HCT116 (cell line): ENCODE results near the gene KASH5. TPM values are rescaled to one million over a fixed set of nuclear protein-coding genes. Genes with fewer than 3 reads are reported as not detected.

Experiments used
- ATAC-seq: fragments of 200-7000 bp; cut with Tn5 transposase; 2 replicates; pipeline ENCODE4 v1.9.1; 2020; ENCODE audit warnings: mild to moderate bottlenecking, moderate library complexity
- BruUV-seq: library from RNA; stranded (reverse); fragments of 400-500 nt; replicated peaks from 2 replicates; lab custom pipeline; 2021; lab: Mats Ljungman, UMichigan
- CTCF ChIA-PET: fragments of 300-600 bp; sonication (Branson Sonifier 250); formaldehyde crosslinking; loops from one replicate; lab custom pipeline; 2021; ENCODE audit warnings: antibody characterized with exemption; lab: Charles Lee
- POLR2A ChIA-PET: fragments of 300-600, 350-600 bp; sonication (Branson Sonifier 250); formaldehyde crosslinking; loops from one replicate; lab custom pipeline; 2021; ENCODE audit warnings: antibody characterized with exemption; lab: Charles Lee
- RAD21 ChIA-PET, 2 experiments: fragments of 300-600 bp; sonication (Branson Sonifier 250); formaldehyde crosslinking; loops; one replicate each; lab custom pipeline; 2023; ENCODE audit warnings: low total read pairs in 2 of 2; ENCODE audit not compliant: uncharacterized antibody in 2 of 2, unreplicated experiment in 2 of 2, low non-redundant PET in 1 of 2; lab: Charles Lee
- DNase-seq: peaks from one replicate; pipeline ENCODE4 v3.0.0-alpha.2; 2010; ENCODE audit warnings: low read depth, low spot score
- H2AFZ ChIP-seq: fragments of 200-600 bp; shearing (Covaris generic), sonication (generic); 2 replicates; pipeline ENCODE4 v1.6.1; 2017; ENCODE audit warnings: low read depth, mixed run types, mixed read lengths, antibody characterized with exemption, low read length; ENCODE audit not compliant: poor library complexity, severe bottlenecking
- H3K27ac ChIP-seq: 2 replicates; pipeline ENCODE4 v1.5.1; 2012; ENCODE audit warnings: low read depth, low read length
- H3K27me3 ChIP-seq: fragments of 200-600 bp; sonication (generic); 2 replicates; pipeline ENCODE4 v1.6.1; 2016; ENCODE audit warnings: mixed run types, low read length, mixed read lengths; ENCODE audit not compliant: insufficient read depth
- H3K36me3 ChIP-seq, 2 experiments: fragments of 200-500 bp in 1 of 2; fragments of 200-600 bp in 1 of 2; sonication (Bioruptor generic) in 1 of 2; sonication (generic) in 1 of 2; 2 replicates each; pipeline versions ENCODE4 v1.5.1 to v1.6.1; 2014 to 2016; ENCODE audit warnings: low read length in 2 of 2, inconsistent platforms in 1 of 2, mixed read lengths in 1 of 2, mixed run types in 1 of 2; ENCODE audit not compliant: insufficient read depth in 2 of 2, control insufficient read depth in 1 of 2
- H3K4me1 ChIP-seq, 2 experiments: fragments of 200-600 bp in 1 of 2; sonication (generic) in 1 of 2; 2 replicates each; pipeline versions ENCODE4 v1.5.1 to v1.6.1; 2012 to 2017; ENCODE audit warnings: low read length in 2 of 2, inconsistent platforms in 1 of 2, mild to moderate bottlenecking in 1 of 2, mixed read lengths in 1 of 2, mixed run types in 1 of 2, moderate library complexity in 1 of 2; ENCODE audit not compliant: insufficient read depth in 2 of 2, control insufficient read depth in 1 of 2
- H3K4me2 ChIP-seq: fragments of 200-600 bp; sonication (generic); 2 replicates; pipeline ENCODE4 v1.6.1; 2017; ENCODE audit warnings: mixed run types, low read length, mixed read lengths
- H3K4me3 ChIP-seq, 2 experiments: fragments of 200-600 bp in 1 of 2; sonication (generic) in 1 of 2; replicated peaks in 1 of 2; 2 replicates each; pipeline ENCODE4 v1.5.1; 2011 to 2016; ENCODE audit warnings: low read length in 2 of 2, control low read depth in 1 of 2, low read depth in 1 of 2, mild to moderate bottlenecking in 1 of 2, mixed read lengths in 1 of 2, mixed run types in 1 of 2
- H3K79me2 ChIP-seq: fragments of 200-600 bp; sonication (generic); 2 replicates; pipeline ENCODE4 v1.6.1; 2017; ENCODE audit warnings: mild to moderate bottlenecking, mixed run types, low read length, moderate library complexity, mixed read lengths; ENCODE audit not compliant: insufficient read depth
- H3K9ac ChIP-seq: fragments of 200-600 bp; sonication (generic); 2 replicates; pipeline ENCODE4 v1.6.1; 2016; ENCODE audit warnings: low read length, mixed read lengths
- H3K9me2 ChIP-seq: fragments of 200-600 bp; sonication (generic), shearing (Covaris generic); 2 replicates; pipeline ENCODE4 v1.6.1; 2017; ENCODE audit warnings: mixed run types, mild to moderate bottlenecking, moderate library complexity; ENCODE audit not compliant: insufficient read depth
- H3K9me3 ChIP-seq, 2 experiments: fragments of 200-500 bp in 1 of 2; fragments of 200-600 bp in 1 of 2; sonication (Bioruptor generic) in 1 of 2; sonication (generic) in 1 of 2; 2 replicates each; pipeline ENCODE4 v1.6.1; 2014 to 2017; ENCODE audit warnings: low read length in 2 of 2, mixed read lengths in 2 of 2, inconsistent platforms in 1 of 2, low read depth in 1 of 2, mild to moderate bottlenecking in 1 of 2, mixed run types in 1 of 2, moderate library complexity in 1 of 2; ENCODE audit not compliant: control insufficient read depth in 1 of 2, insufficient read depth in 1 of 2
- H4K20me1 ChIP-seq: fragments of 200-600 bp; sonication (generic), shearing (Covaris generic); 2 replicates; pipeline ENCODE4 v1.6.1; 2017; ENCODE audit warnings: mixed run types, mild to moderate bottlenecking, moderate library complexity; ENCODE audit not compliant: insufficient read depth
- ATF3 ChIP-seq: IDR thresholded peaks from 2 replicates; pipeline ENCODE4 v1.6.1; 2012
- EZH2 ChIP-seq: fragments of 200-600 bp; sonication (generic); IDR thresholded peaks from 2 replicates; pipeline ENCODE4 v1.6.1; 2017; ENCODE audit warnings: antibody characterized with exemption, mixed run types
- EZH2phosphoT487 ChIP-seq: fragments of 200-600 bp; IDR thresholded peaks from 2 replicates; pipeline ENCODE4 v1.6.1; 2018; ENCODE audit warnings: antibody characterized with exemption, borderline replicate concordance
- JUND ChIP-seq: IDR thresholded peaks from 2 replicates; pipeline ENCODE4 v1.6.1; 2012
- SRF ChIP-seq: IDR thresholded peaks from 2 replicates; pipeline ENCODE4 v1.6.1; 2012; ENCODE audit warnings: low read depth
- TCF7L2 ChIP-seq: IDR thresholded peaks from 2 replicates; pipeline ENCODE4 v1.7.0; 2011; ENCODE audit warnings: borderline replicate concordance, inconsistent platforms; ENCODE audit not compliant: insufficient read depth, insufficient read length; ENCODE audit errors: extremely low read depth
- ZBTB33 ChIP-seq: IDR thresholded peaks from 2 replicates; pipeline ENCODE4 v1.6.1; 2011; ENCODE audit warnings: mild to moderate bottlenecking, low read length, moderate library complexity; ENCODE audit not compliant: insufficient replicate concordance; ENCODE audit errors: extremely low read depth
- ZFX ChIP-seq: fragments of 450-650 bp; IDR thresholded peaks from 2 replicates; pipeline ENCODE4 v1.6.1; 2017
- ZNF274 ChIP-seq: fragments of 200-500 bp; sonication (Bioruptor generic); IDR thresholded peaks from 2 replicates; pipeline ENCODE4 v1.6.1; 2014; ENCODE audit warnings: mild to moderate bottlenecking, low read depth, low read length, inconsistent platforms
- intact Hi-C: fragments of 100-400 bp; cut with micrococcal nuclease; formaldehyde crosslinking; loops from 2 replicates; pipeline ENCODE4 v1.10.0; 2022
- total RNA-seq: library from RNA; stranded (reverse); gene quantifications from one replicate; pipeline ENCODE4 v1.2.1, GENCODE V29; 2021; ENCODE audit not compliant: unreplicated experiment
- TF ChIP-seq, protein P1 (sequence below), 3 experiments: fragments of 200-600 bp in 1 of 3; sonication (generic) in 1 of 3; IDR thresholded peaks in 2 of 3; conservative IDR thresholded peaks in 1 of 3; 2 replicates each; pipeline ENCODE4 v1.5.1; 2012 to 2017; ENCODE audit warnings: low read depth in 2 of 3, low read length in 2 of 3, antibody characterized with exemption in 1 of 3, borderline replicate concordance in 1 of 3, control low read depth in 1 of 3, mild to moderate bottlenecking in 1 of 3, mixed read lengths in 1 of 3, mixed run types in 1 of 3, moderate library complexity in 1 of 3; ENCODE audit not compliant: insufficient read depth in 1 of 3
- TF ChIP-seq, protein P2 (sequence below): IDR thresholded peaks from 2 replicates; pipeline ENCODE4 v1.6.1; 2012

Gene KASH5
- total RNA-seq, 1 experiment from 2014 or later, result not detected

- Histone ChIP-seq H3K9me3 (no peaks in the 10 kb centered on the region), H3K9ac (no peak overlapping the region), H3K4me3 (no peak overlapping the region), H4K20me1 (no peaks in the 10 kb centered on the region), H3K79me2 (no peaks in the 10 kb centered on the region), H3K27me3 (no peaks in the 10 kb centered on the region), H3K9me2 (no peaks in the 10 kb centered on the region), H3K27ac (no peak overlapping the region), H3K4me1 (peaks cover 8 to 29% of the 10 kb centered on the region in 2 experiments; a peak in 3 of 4 replicates), H3K4me2 (no peak overlapping the region), H2AFZ (no peak overlapping the region), H3K36me3 (no peaks in the 10 kb centered on the region)
- DNase-seq (no peak), ATAC-seq (peak; percentile 31; the same call in 1 of the 2 replicates)
- CTCF ChIA-PET, result no interaction called here
- intact Hi-C loops, result no loop called here
- RAD21 ChIA-PET, result no interaction called here
- POLR2A ChIA-PET, result no interaction called here
- TF ChIP-seq ATF3, result no peak
- TF ChIP-seq, protein P1, sequence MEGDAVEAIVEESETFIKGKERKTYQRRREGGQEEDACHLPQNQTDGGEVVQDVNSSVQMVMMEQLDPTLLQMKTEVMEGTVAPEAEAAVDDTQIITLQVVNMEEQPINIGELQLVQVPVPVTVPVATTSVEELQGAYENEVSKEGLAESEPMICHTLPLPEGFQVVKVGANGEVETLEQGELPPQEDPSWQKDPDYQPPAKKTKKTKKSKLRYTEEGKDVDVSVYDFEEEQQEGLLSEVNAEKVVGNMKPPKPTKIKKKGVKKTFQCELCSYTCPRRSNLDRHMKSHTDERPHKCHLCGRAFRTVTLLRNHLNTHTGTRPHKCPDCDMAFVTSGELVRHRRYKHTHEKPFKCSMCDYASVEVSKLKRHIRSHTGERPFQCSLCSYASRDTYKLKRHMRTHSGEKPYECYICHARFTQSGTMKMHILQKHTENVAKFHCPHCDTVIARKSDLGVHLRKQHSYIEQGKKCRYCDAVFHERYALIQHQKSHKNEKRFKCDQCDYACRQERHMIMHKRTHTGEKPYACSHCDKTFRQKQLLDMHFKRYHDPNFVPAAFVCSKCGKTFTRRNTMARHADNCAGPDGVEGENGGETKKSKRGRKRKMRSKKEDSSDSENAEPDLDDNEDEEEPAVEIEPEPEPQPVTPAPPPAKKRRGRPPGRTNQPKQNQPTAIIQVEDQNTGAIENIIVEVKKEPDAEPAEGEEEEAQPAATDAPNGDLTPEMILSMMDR (IDR thresholded peaks at IDR 0.05 in 2 of 3, conservative IDR thresholded peaks at IDR 0.05 in 1 of 3; ENCODE audit: borderline replicate concordance in 1 of 3, insufficient read depth in 1 of 3, low read depth in 2 of 3, low read length in 2 of 3), result peak in 2 of 3 experiments; percentile 40 to 49; a peak in 3 of 6 replicates
- no TSS peak for BruUV-seq
Measured at GRCh38 chr19:49430678-49431329, 42.8 kb downstream of the KASH5 start.

- Histone ChIP-seq H3K9me3 (no peaks in the 10 kb centered on the region), H3K36me3 (no peaks in the 10 kb centered on the region), H3K79me2 (no peaks in the 10 kb centered on the region), H3K9me2 (no peaks in the 10 kb centered on the region), H3K4me2 (no peak overlapping the region), H4K20me1 (no peaks in the 10 kb centered on the region), H3K27ac (no peak overlapping the region), H3K4me1 (peaks cover 7 to 27% of the 10 kb centered on the region in 2 experiments; a peak in 3 of 4 replicates), H3K27me3 (no peaks in the 10 kb centered on the region), H3K9ac (no peak overlapping the region), H2AFZ (no peak overlapping the region), H3K4me3 (no peak overlapping the region)
- ChIA-PET CTCF (no interaction called here), POLR2A (no interaction called here), RAD21 (no interaction called here)
- BruUV-seq, result no TSS peak
- intact Hi-C loops, result no loop called here
- ATAC-seq, result no peak
- no peak for TF ChIP-seq JUND
- TF ChIP-seq EZH2phosphoT487, result no peak
- TF ChIP-seq ZNF274, result no peak
- TF ChIP-seq, protein P2, sequence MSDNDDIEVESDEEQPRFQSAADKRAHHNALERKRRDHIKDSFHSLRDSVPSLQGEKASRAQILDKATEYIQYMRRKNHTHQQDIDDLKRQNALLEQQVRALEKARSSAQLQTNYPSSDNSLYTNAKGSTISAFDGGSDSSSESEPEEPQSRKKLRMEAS, result no peak
- TF ChIP-seq ZFX, result no peak
- TF ChIP-seq, protein P1 (IDR thresholded peaks at IDR 0.05 in 2 of 3, conservative IDR thresholded peaks at IDR 0.05 in 1 of 3; ENCODE audit: borderline replicate concordance in 1 of 3, insufficient read depth in 1 of 3, low read depth in 2 of 3, low read length in 2 of 3), result no peak
- no peak for TF ChIP-seq EZH2
- TF ChIP-seq TCF7L2, result no peak
- TF ChIP-seq SRF, result no peak
- no peak for TF ChIP-seq ZBTB33
- no peak for DNase-seq
Measured at GRCh38 chr19:49431330-49431749, 43.3 kb downstream of the KASH5 start.
